Adrenal gland (tissue), 12 donors: Measurements from ENCODE around the gene NLK. TPM values are rescaled to one million over a fixed set of nuclear protein-coding genes. Genes with fewer than 3 reads are reported as not detected.

Source experiments
- DNase-seq, 7 donors: peaks; one replicate each; pipeline ENCODE4 v3.0.0-alpha.2; 2019 to 2020
- H3K27ac ChIP-seq, 5 donors: fragments of 200-600 bp; sonication (generic) in 4 of 5; 1 replicate in 3 of 5; 2 replicates in 2 of 5; pipeline versions ENCODE4 v1.5.1 to v1.8.0; 2016 to 2020; ENCODE audit warnings: mild to moderate bottlenecking in 1 of 5
- H3K27me3 ChIP-seq: fragments of 200-600 bp; 2 replicates; pipeline ENCODE4 v1.8.0; 2021
- H3K36me3 ChIP-seq, 2 donors: fragments of 200-600 bp; replicated peaks in 1 of 2; 1 replicate in 1 of 2; 2 replicates in 1 of 2; pipeline versions ENCODE4 v1.5.1 to v1.8.0; 2018 to 2022
- H3K4me1 ChIP-seq, 2 donors: fragments of 200-600 bp; replicated peaks in 1 of 2; 1 replicate in 1 of 2; 2 replicates in 1 of 2; pipeline versions ENCODE4 v1.5.1 to v1.8.0; 2018 to 2021
- H3K4me3 ChIP-seq, 4 donors: fragments of 200-600 bp; sonication (generic) in 3 of 4; one replicate each; pipeline ENCODE4 v1.5.1; 2016 to 2018
- H3K9me3 ChIP-seq, 3 donors: fragments of 200-600 bp; sonication (generic) in 1 of 3; replicated peaks in 1 of 3; 1 replicate in 2 of 3; 2 replicates in 1 of 3; pipeline versions ENCODE4 v1.5.1 to v1.8.0; 2016 to 2021
- POLR2A ChIP-seq, 2 donors: fragments of 450-650 bp; IDR thresholded peaks; one replicate each; pipeline ENCODE4 v1.6.1; 2017; ENCODE audit warnings: antibody characterized with exemption in 2 of 2, mild to moderate bottlenecking in 2 of 2, moderate library complexity in 1 of 2
- WGBS, 4 donors: extraction: QIAGEN DNeasy Blood & Tissue Kit in 2 of 4; methylation state at CpG; one replicate each; pipeline versions ENCODE4 v1.1.5 to v1.1.7; 2013 to 2017; 5-methylcytosine and 5-hydroxymethylcytosine counted together
- intact Hi-C, 2 donors: fragments of 100-400 bp; cut with DNase I; formaldehyde crosslinking; loops; one replicate each; pipeline versions ENCODE4 v1.14.1 to v1.15.0; 2022 to 2023
- polyA plus RNA-seq, 3 donors: library from polyadenylated mRNA; stranded (reverse); fragments of 200-250 nt in 2 of 3; fragments of 350-450 nt in 1 of 3; fragmentation: Illumina TruSeq in 1 of 3; extraction: RNeasy Lipid Tissue Mini Kit (QIAGEN cat#74804) in 1 of 3; gene quantifications; one replicate each; pipeline ENCODE4 v1.2.3, GENCODE V29; 2013 to 2014
- total RNA-seq, 9 donors: library from RNA; depleted of rRNA in 4 of 9; stranded (reverse); fragments of >200 nt in 4 of 9; fragments of 120-200 nt in 1 of 9; fragmentation: NEBNext Ultra II Directional in 1 of 9; extraction: Animal tissue kit (Norgen Biotek cat#: 25700) in 1 of 9; gene quantifications; one replicate each; pipeline versions ENCODE4 v1.1.0 to v1.2.4, GENCODE V29; 2013 to 2023
- TF ChIP-seq, protein P1 (sequence below), 6 experiments: fragments of 450-650 bp in 4 of 6; fragments of 200-600 bp in 2 of 6; sonication (generic) in 1 of 6; IDR thresholded peaks; 1 replicate in 5 of 6; 2 replicates in 1 of 6; pipeline versions ENCODE4 v1.5.1 to v1.8.0; 2016 to 2021; ENCODE audit warnings: antibody characterized with exemption in 6 of 6, mild to moderate bottlenecking in 2 of 6, moderate library complexity in 1 of 6
- donor health status: healthy with polysubstance abuse.
- donor health status: Bipolar disorder and iron deficiency.
- donor health status: DM: yes; HTN: yes; CAD: no.
- donor health status: DM: no; HTN: no; CAD: no.
- donor health status: DM: no; HTN: no; CAD: no.
- donor health status: DM: yes; HTN: yes; CAD: no.

NLK gene
- total and polyA plus RNA-seq, 12 donors: 34.7 to 86.1 (median 56.4) TPM

DNA sequence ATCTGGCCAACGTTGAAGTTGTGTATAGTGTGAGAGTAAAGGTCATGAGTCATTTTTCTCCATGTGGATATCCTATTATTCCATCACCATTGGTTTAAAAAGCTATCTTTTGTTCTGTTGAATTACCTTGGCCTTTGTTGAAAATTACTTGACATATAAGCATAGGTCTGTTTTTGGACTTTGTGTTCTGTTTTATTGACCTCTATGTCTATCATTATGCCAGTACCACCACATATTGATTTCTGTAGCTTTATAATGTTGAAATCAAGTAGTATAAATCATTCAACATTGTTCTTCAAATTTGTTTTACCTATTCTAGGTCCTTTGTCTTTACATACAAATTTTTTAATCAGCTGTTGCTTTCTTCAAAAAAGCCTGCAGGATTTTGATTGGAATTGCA is 58.5 kb downstream of the NLK start:
- Histone ChIP-seq H3K36me3 (no peaks in the 10 kb centered on the region), H3K27me3 (no peaks in the 10 kb centered on the region)

DNA sequence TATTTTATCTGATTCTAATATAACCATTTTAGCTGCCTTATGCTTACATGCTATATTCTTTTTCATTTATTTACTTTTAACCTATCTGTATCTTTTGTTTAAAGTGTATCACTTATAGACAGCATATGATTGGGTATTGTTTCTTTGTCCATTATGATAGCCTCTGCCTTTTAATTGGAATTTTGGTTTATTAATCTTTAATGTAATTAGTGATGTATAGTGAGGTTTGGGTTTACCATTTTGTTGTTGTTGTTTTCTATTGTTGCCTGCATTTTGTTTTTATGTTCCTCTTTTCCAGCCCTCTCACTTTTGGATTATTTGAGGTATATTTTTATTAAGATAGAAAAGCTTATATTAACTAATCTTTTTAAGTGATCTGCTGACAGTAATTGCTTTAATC is 59.4 kb downstream of the NLK start:
- intact Hi-C loops: loop anchor here in 1 of 2 donors (10.0 kb wide), 1 partner anchor 57 kb away; the partner anchor contains the start of gene NLK
- Histone ChIP-seq H3K36me3 (no peaks in the 10 kb centered on the region), H3K27me3 (no peaks in the 10 kb centered on the region), H3K9me3 (no peaks in the 10 kb centered on the region), H3K27ac (no peak overlapping the region), H3K4me1 (peaks cover 10 to 40% of the 10 kb centered on the region in 2 donors), H3K4me3 (no peak overlapping the region)
- DNase-seq: no peak
- no peak for TF ChIP-seq POLR2A (IDR thresholded peaks at IDR 0.05)
- TF ChIP-seq, protein P1, sequence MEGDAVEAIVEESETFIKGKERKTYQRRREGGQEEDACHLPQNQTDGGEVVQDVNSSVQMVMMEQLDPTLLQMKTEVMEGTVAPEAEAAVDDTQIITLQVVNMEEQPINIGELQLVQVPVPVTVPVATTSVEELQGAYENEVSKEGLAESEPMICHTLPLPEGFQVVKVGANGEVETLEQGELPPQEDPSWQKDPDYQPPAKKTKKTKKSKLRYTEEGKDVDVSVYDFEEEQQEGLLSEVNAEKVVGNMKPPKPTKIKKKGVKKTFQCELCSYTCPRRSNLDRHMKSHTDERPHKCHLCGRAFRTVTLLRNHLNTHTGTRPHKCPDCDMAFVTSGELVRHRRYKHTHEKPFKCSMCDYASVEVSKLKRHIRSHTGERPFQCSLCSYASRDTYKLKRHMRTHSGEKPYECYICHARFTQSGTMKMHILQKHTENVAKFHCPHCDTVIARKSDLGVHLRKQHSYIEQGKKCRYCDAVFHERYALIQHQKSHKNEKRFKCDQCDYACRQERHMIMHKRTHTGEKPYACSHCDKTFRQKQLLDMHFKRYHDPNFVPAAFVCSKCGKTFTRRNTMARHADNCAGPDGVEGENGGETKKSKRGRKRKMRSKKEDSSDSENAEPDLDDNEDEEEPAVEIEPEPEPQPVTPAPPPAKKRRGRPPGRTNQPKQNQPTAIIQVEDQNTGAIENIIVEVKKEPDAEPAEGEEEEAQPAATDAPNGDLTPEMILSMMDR (IDR thresholded peaks at IDR 0.05): no peak

More for the DNA sequence above, 58.5 kb downstream of the NLK start:
- intact Hi-C loops: loop anchor here in 1 of 2 donors (10.0 kb wide), 1 partner anchor 56 kb away; the partner anchor contains the start of gene NLK
- 32 to 52% (median 43%) methylated on average over 1 of the region's 1 CpG for WGBS, 4 donors
- Histone ChIP-seq H3K4me3 (no peak overlapping the region), H3K27ac (no peak overlapping the region), H3K9me3 (no peaks in the 10 kb centered on the region), H3K4me1 (peaks cover 15 to 46% of the 10 kb centered on the region in 2 donors)
- no peak for DNase-seq
- TF ChIP-seq, protein P1 (IDR thresholded peaks at IDR 0.05): no peak
- TF ChIP-seq POLR2A (IDR thresholded peaks at IDR 0.05): no peak

DNA sequence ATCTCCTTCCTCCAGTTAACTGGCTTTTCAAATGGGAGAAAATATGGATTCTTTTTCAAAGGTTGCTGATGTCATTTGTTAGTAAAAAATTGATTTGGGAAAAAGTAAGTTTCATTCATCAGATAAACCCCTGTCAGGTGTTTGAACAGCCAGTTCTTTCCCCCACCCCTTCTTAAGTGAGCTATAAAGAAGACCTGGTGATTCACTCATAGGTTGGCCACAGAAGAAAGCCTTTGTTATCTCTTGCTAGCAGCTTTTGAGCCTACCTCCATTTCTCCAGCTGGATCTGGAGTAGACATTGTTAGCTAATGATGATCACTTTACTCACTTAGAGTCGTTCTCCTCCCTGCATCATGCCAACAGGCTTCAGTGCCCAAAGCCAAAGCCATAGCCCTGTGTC is 63.0 kb downstream of the NLK start:
- H3K36me3 ChIP-seq: no peaks in the 10 kb centered on the region
- H3K27ac ChIP-seq: no peak overlapping the region
- WGBS, 4 donors: 30 to 57% (median 40%) methylated on average over 1 of the region's 1 CpG
- no peaks in the 10 kb centered on the region for H3K9me3 ChIP-seq
- DNase-seq: no peak
- intact Hi-C loops: loop anchor here in 1 of 2 donors (10.0 kb wide), 1 partner anchor 61 kb away; the partner anchor contains the start of gene NLK
- H3K4me1 ChIP-seq: peaks cover 0 to 24% of the 10 kb centered on the region in 2 donors
- no peak overlapping the region for H3K4me3 ChIP-seq
- TF ChIP-seq POLR2A (IDR thresholded peaks at IDR 0.05): no peak
- TF ChIP-seq, protein P1 (IDR thresholded peaks at IDR 0.05): no peak
- H3K27me3 ChIP-seq: no peaks in the 10 kb centered on the region

DNA sequence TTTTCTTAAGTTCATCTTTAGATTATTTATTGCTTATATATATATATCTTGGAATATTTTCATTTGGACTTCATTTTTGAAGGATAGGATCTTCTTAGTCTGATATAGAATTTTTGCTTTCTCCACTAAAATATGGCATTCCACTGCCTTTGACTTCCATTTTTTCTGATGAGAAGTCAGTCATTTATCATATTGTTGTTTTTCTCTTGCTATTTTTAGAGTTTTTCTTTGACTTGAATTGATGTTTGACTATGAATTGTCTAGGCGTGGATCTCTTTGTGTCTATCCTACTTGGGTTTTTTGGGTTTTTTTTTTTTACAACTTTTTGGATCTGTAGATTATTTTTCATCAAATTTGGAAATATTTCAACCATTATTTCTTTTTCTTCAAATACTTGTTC is 67.7 kb downstream of the NLK start:
- H3K27me3 ChIP-seq: no peaks in the 10 kb centered on the region
- H3K27ac ChIP-seq: no peak overlapping the region
- H3K4me1 ChIP-seq: peaks cover 17 to 26% of the 10 kb centered on the region in 2 donors
- H3K4me3 ChIP-seq: no peak overlapping the region
- no peak for TF ChIP-seq POLR2A (IDR thresholded peaks at IDR 0.05)
- TF ChIP-seq, protein P1 (IDR thresholded peaks at IDR 0.05): no peak
- DNase-seq: no peak
- intact Hi-C loops: loop anchor here in 1 of 2 donors (10.0 kb wide), 1 partner anchor 55 kb away; no protein-coding TSS in a partner anchor
- H3K9me3 ChIP-seq: no peaks in the 10 kb centered on the region
- no peaks in the 10 kb centered on the region for H3K36me3 ChIP-seq
- WGBS, 4 donors: 91 to 94% (median 92%) methylated on average over 1 of the region's 1 CpG
